MM.1S (cell line): ENCODE measurements around the gene ITPR1.

ENCODE experiments used
- CTCF ChIP-seq: fragments of 300-600 bp; sonication (generic); IDR thresholded peaks from 2 replicates; pipeline ENCODE4 v1.5.1; 2016; ENCODE audit warnings: antibody characterized with exemption, low read length, mixed read lengths
- EZH2 ChIP-seq: fragments of 300-600 bp; sonication (generic); optimal IDR thresholded peaks from 2 replicates; pipeline ENCODE3; 2017; ENCODE audit warnings: low read depth, mild to moderate bottlenecking, antibody characterized with exemption, low read length, mixed read lengths
- EZH2phosphoT487 ChIP-seq: fragments of 300-600 bp; sonication (generic); IDR thresholded peaks from 2 replicates; pipeline ENCODE4 v1.6.1; 2018; ENCODE audit warnings: antibody characterized with exemption, low read length

GRCh38 chr3:4791358-4791757 lies 298.2 kb downstream of the ITPR1 start:
- no peak for TF ChIP-seq EZH2
- no peak for TF ChIP-seq CTCF
- no peak for TF ChIP-seq EZH2phosphoT487
